ENCODE data around the gene ARRDC1.
A peak's percentile ranks its signal among the peaks of the same experiment; 100 is the strongest.
"Not testable (repeated sequence)": the region's sequence is repeated elsewhere in the genome, so short reads cannot be mapped to it uniquely, and the experiment has no call there.

ARRDC1 gene

GRCh38 chr9:137613738-137614523 is 8.4 kb downstream of the ARRDC1 start:
- DNase-seq, result no peak

- DNase-seq, result no peak
These were observed 9.3 kb downstream of the ARRDC1 start for GRCh38 chr9:137614631-137615386.

GRCh38 chr9:137615387-137615871 is 9.9 kb downstream of the ARRDC1 start:
- no peak for DNase-seq

- DNase-seq, result peak; percentile 91
These were observed 12.9 kb downstream of the ARRDC1 start, which contains the start of gene EHMT1 for GRCh38 chr9:137618105-137619067. Gene EHMT1, plus strand, starts transcription at chr9:137619005. Its CDS starts 24 bp downstream, at chr9:137619029.

GRCh38 chr9:137619240-137620047 is 14.0 kb downstream of the ARRDC1 start:
- DNase-seq, result no peak

GRCh38 chr9:137620048-137620405 is 14.5 kb downstream of the ARRDC1 start:
- no peak for DNase-seq

- DNase-seq, result no peak
These were observed 15.1 kb downstream of the ARRDC1 start for GRCh38 chr9:137620581-137620980.

- no peak for DNase-seq
These were observed 15.8 kb downstream of the ARRDC1 start for GRCh38 chr9:137621131-137621757.

- not testable (repeated sequence) for DNase-seq
These were observed 16.7 kb downstream of the ARRDC1 start for GRCh38 chr9:137622211-137622610.

- no peak for DNase-seq
These were observed 21.0 kb downstream of the ARRDC1 start for GRCh38 chr9:137626464-137626863.

- DNase-seq, result not testable (repeated sequence)
These were observed 21.9 kb downstream of the ARRDC1 start for GRCh38 chr9:137627406-137627805.

GRCh38 chr9:137630126-137630525 is 24.6 kb downstream of the ARRDC1 start:
- no peak for DNase-seq

GRCh38 chr9:137630679-137631078 is 25.2 kb downstream of the ARRDC1 start:
- DNase-seq, result no peak

GRCh38 chr9:137631345-137632229 is 26.1 kb downstream of the ARRDC1 start:
- DNase-seq, result no peak

GRCh38 chr9:137632230-137633161 is 27.0 kb downstream of the ARRDC1 start:
- DNase-seq, result no peak

GRCh38 chr9:137634016-137634415 is 28.5 kb downstream of the ARRDC1 start:
- DNase-seq, result no peak

- DNase-seq, result no peak
These were observed 33.2 kb downstream of the ARRDC1 start for GRCh38 chr9:137638680-137639079.

- no peak for DNase-seq
These were observed 34.0 kb downstream of the ARRDC1 start for GRCh38 chr9:137639303-137640051.

All from NCI-H345 (cell line).